SJCRH30 (cell line): Measurements from ENCODE around the gene NAT10. TPM values are rescaled to one million over a fixed set of nuclear protein-coding genes. Genes with fewer than 3 reads are reported as not detected.
A peak's percentile ranks its signal among the peaks of the same experiment; 100 is the strongest.
"Not testable (repeated sequence)": the region's sequence is repeated elsewhere in the genome, so short reads cannot be mapped to it uniquely, and the experiment has no call there.

Experiments used
- DNase-seq, 2 experiments: peaks; one replicate each; pipeline ENCODE4 v3.0.0-alpha.2; 2015 to 2020
- H3K27ac ChIP-seq: fragments of 250-450 bp; sonication (Bioruptor Pico); 2 replicates; pipeline ENCODE4 v1.5.1; 2020; ENCODE audit warnings: mild to moderate bottlenecking, moderate library complexity
- H3K27me3 ChIP-seq: fragments of 250-450 bp; sonication (Bioruptor Pico); 2 replicates; pipeline ENCODE4 v1.5.1; 2020; ENCODE audit warnings: mild to moderate bottlenecking, moderate library complexity
- H3K36me3 ChIP-seq: fragments of 250-450 bp; sonication (Bioruptor Pico); 2 replicates; pipeline ENCODE4 v1.5.1; 2020; ENCODE audit warnings: mild to moderate bottlenecking, moderate library complexity
- H3K4me1 ChIP-seq: fragments of 250-450 bp; sonication (Bioruptor Pico); 2 replicates; pipeline ENCODE4 v1.5.1; 2020; ENCODE audit warnings: mild to moderate bottlenecking, moderate library complexity
- H3K4me3 ChIP-seq: fragments of 250-450 bp; sonication (Bioruptor Pico); 2 replicates; pipeline ENCODE4 v1.5.1; 2020; ENCODE audit warnings: mild to moderate bottlenecking, moderate library complexity
- H3K9me3 ChIP-seq: fragments of 250-450 bp; sonication (Bioruptor Pico); replicated peaks from 2 replicates; pipeline ENCODE4 v1.5.1; 2020; ENCODE audit warnings: mild to moderate bottlenecking, moderate library complexity
- total RNA-seq: library from RNA; depleted of rRNA; stranded (reverse); fragments of >200 nt; shearing (Covaris generic); gene quantifications from 2 replicates; pipeline ENCODE4 v1.2.3, GENCODE V29; 2014

NAT10 gene
- total RNA-seq, 1 experiment from 2014 or later: 50.2 TPM

- Histone ChIP-seq H3K36me3 (peaks cover 92% of the 10 kb centered on the region), H3K4me3 (no peak overlapping the region), H3K27me3 (no peaks in the 10 kb centered on the region), H3K4me1 (no peaks in the 10 kb centered on the region), H3K9me3 (no peaks in the 10 kb centered on the region), H3K27ac (no peak overlapping the region)
- no peak for DNase-seq
Measured at GRCh38 chr11:34084637-34085036, 20.8 kb upstream of the NAT10 start.

GRCh38 chr11:34086554-34087283 is 18.7 kb upstream of the NAT10 start:
- no peak overlapping the region for H3K4me3 ChIP-seq
- no peaks in the 10 kb centered on the region for H3K27me3 ChIP-seq
- DNase-seq: no peak
- H3K36me3 ChIP-seq: peaks cover 95% of the 10 kb centered on the region
- H3K4me1 ChIP-seq: no peaks in the 10 kb centered on the region
- H3K27ac ChIP-seq: no peak overlapping the region
- no peaks in the 10 kb centered on the region for H3K9me3 ChIP-seq

GRCh38 chr11:34091825-34092224 is 13.6 kb upstream of the NAT10 start:
- H3K9me3 ChIP-seq: no peaks in the 10 kb centered on the region
- H3K27me3 ChIP-seq: no peaks in the 10 kb centered on the region
- no peak for DNase-seq
- H3K27ac ChIP-seq: no peak overlapping the region
- H3K4me3 ChIP-seq: no peak overlapping the region
- peaks cover 92% of the 10 kb centered on the region for H3K36me3 ChIP-seq
- H3K4me1 ChIP-seq: no peaks in the 10 kb centered on the region

- not testable (repeated sequence) for H3K9me3 ChIP-seq, H3K27ac ChIP-seq, DNase-seq, H3K27me3 ChIP-seq, H3K4me1 ChIP-seq, H3K4me3 ChIP-seq
- peaks cover 97% of the 10 kb centered on the region for H3K36me3 ChIP-seq
Measured at GRCh38 chr11:34094900-34095299, 10.5 kb upstream of the NAT10 start.

GRCh38 chr11:34098813-34099212 is 6.6 kb upstream of the NAT10 start:
- DNase-seq: no peak
- Histone ChIP-seq H3K36me3 (peaks cover 80% of the 10 kb centered on the region), H3K27me3 (no peaks in the 10 kb centered on the region), H3K27ac (no peak overlapping the region), H3K9me3 (no peaks in the 10 kb centered on the region), H3K4me1 (no peaks in the 10 kb centered on the region), H3K4me3 (no peak overlapping the region)

GRCh38 chr11:34104680-34105078 is 750 bp upstream of the NAT10 start:
- DNase-seq: no peak
- no peaks in the 10 kb centered on the region for H3K27me3 ChIP-seq
- no peaks in the 10 kb centered on the region for H3K9me3 ChIP-seq
- peak overlapping the region; percentile 70 for H3K27ac ChIP-seq
- H3K4me3 ChIP-seq: peak overlapping the region; percentile 90
- H3K36me3 ChIP-seq: peaks cover 28% of the 10 kb centered on the region
- no peaks in the 10 kb centered on the region for H3K4me1 ChIP-seq

GRCh38 chr11:34105957-34106504 is 602 bp downstream of the NAT10 start:
- no peaks in the 10 kb centered on the region for H3K4me1 ChIP-seq
- H3K27ac ChIP-seq: peak overlapping the region; percentile 70
- H3K9me3 ChIP-seq: no peaks in the 10 kb centered on the region
- peaks cover 24% of the 10 kb centered on the region for H3K36me3 ChIP-seq
- DNase-seq: no peak
- no peaks in the 10 kb centered on the region for H3K27me3 ChIP-seq
- H3K4me3 ChIP-seq: peak overlapping the region; percentile 90

GRCh38 chr11:34111722-34112270 is 6.4 kb downstream of the NAT10 start:
- no peak for DNase-seq
- no peak overlapping the region for H3K4me3 ChIP-seq
- H3K27me3 ChIP-seq: no peaks in the 10 kb centered on the region
- H3K36me3 ChIP-seq: peaks cover 62% of the 10 kb centered on the region
- no peak overlapping the region for H3K27ac ChIP-seq
- H3K4me1 ChIP-seq: peaks cover 6% of the 10 kb centered on the region; the same call in 1 of the 2 replicates
- H3K9me3 ChIP-seq: no peaks in the 10 kb centered on the region

- H3K9me3 ChIP-seq: no peaks in the 10 kb centered on the region
- H3K27ac ChIP-seq: no peak overlapping the region
- H3K36me3 ChIP-seq: peaks cover 74% of the 10 kb centered on the region
- no peak for DNase-seq
- H3K4me3 ChIP-seq: no peak overlapping the region
- no peaks in the 10 kb centered on the region for H3K27me3 ChIP-seq
- peaks cover 6% of the 10 kb centered on the region; the same call in 1 of the 2 replicates for H3K4me1 ChIP-seq
Measured at GRCh38 chr11:34114014-34114413, 8.6 kb downstream of the NAT10 start.

GRCh38 chr11:34114471-34114870 is 9.0 kb downstream of the NAT10 start:
- no peaks in the 10 kb centered on the region for H3K27me3 ChIP-seq
- no peak for DNase-seq
- H3K4me1 ChIP-seq: peaks cover 6% of the 10 kb centered on the region; the same call in 1 of the 2 replicates
- H3K9me3 ChIP-seq: no peaks in the 10 kb centered on the region
- H3K36me3 ChIP-seq: peaks cover 73% of the 10 kb centered on the region
- H3K4me3 ChIP-seq: no peak overlapping the region
- no peak overlapping the region for H3K27ac ChIP-seq

GRCh38 chr11:34120651-34121050 is 15.2 kb downstream of the NAT10 start:
- Histone ChIP-seq H3K27ac (no peak overlapping the region), H3K4me1 (no peaks in the 10 kb centered on the region), H3K27me3 (no peaks in the 10 kb centered on the region), H3K4me3 (no peak overlapping the region), H3K36me3 (peaks cover 63% of the 10 kb centered on the region), H3K9me3 (no peaks in the 10 kb centered on the region)
- DNase-seq: no peak

- Histone ChIP-seq H3K4me1 (no peaks in the 10 kb centered on the region), H3K4me3 (no peak overlapping the region), H3K27me3 (no peaks in the 10 kb centered on the region), H3K27ac (no peak overlapping the region), H3K36me3 (peaks cover 64% of the 10 kb centered on the region), H3K9me3 (no peaks in the 10 kb centered on the region)
- DNase-seq: no peak
Measured at GRCh38 chr11:34124885-34125668, 19.6 kb downstream of the NAT10 start.

- H3K36me3 ChIP-seq: peaks cover 60% of the 10 kb centered on the region
- no peak overlapping the region for H3K4me3 ChIP-seq
- no peaks in the 10 kb centered on the region for H3K9me3 ChIP-seq
- no peak for DNase-seq
- H3K27me3 ChIP-seq: no peaks in the 10 kb centered on the region
- H3K4me1 ChIP-seq: no peaks in the 10 kb centered on the region
- H3K27ac ChIP-seq: no peak overlapping the region
Measured at GRCh38 chr11:34126959-34127848, 21.8 kb downstream of the NAT10 start.

- Histone ChIP-seq H3K4me1 (no peaks in the 10 kb centered on the region), H3K27me3 (no peaks in the 10 kb centered on the region), H3K4me3 (no peak overlapping the region), H3K36me3 (peaks cover 48% of the 10 kb centered on the region), H3K27ac (no peak overlapping the region), H3K9me3 (no peaks in the 10 kb centered on the region)
- no peak for DNase-seq
Measured at GRCh38 chr11:34128824-34129223, 23.4 kb downstream of the NAT10 start.
